Mesendoderm (in vitro differentiated cells): ENCODE results near the gene SYT11.
"Not testable (repeated sequence)": the region's sequence is repeated elsewhere in the genome, so short reads cannot be mapped to it uniquely, and the experiment has no call there.

Source experiments
- DNase-seq: peaks from one replicate; pipeline ENCODE4 v3.0.0; 2013
- H2AK5ac ChIP-seq: 2 replicates; pipeline ENCODE4 v1.6.1; 2013; ENCODE audit warnings: low read length, inconsistent platforms
- H2BK120ac ChIP-seq: 2 replicates; pipeline ENCODE4 v1.6.1; 2013; ENCODE audit warnings: low read depth, mild to moderate bottlenecking, low read length, moderate library complexity, mixed read lengths
- H2BK15ac ChIP-seq: replicated peaks from 2 replicates; pipeline ENCODE4 v1.6.1; 2013; ENCODE audit warnings: low read depth, mild to moderate bottlenecking, moderate library complexity
- H2BK5ac ChIP-seq: 2 replicates; pipeline ENCODE4 v1.6.1; 2013; ENCODE audit warnings: low read length, inconsistent platforms
- H3K18ac ChIP-seq: 2 replicates; pipeline ENCODE4 v1.6.1; 2013; ENCODE audit warnings: mild to moderate bottlenecking, low read length, mixed read lengths
- H3K23ac ChIP-seq: one replicate; pipeline ENCODE4 v1.6.1; 2013; ENCODE audit warnings: low read length
- H3K27ac ChIP-seq: 2 replicates; pipeline ENCODE4 v1.5.1; 2013; ENCODE audit warnings: low read depth, mild to moderate bottlenecking, inconsistent platforms, low read length, moderate library complexity
- H3K27me3 ChIP-seq: 2 replicates; pipeline ENCODE4 v1.6.1; 2013; ENCODE audit warnings: low read length, control low read depth, mild to moderate bottlenecking, inconsistent platforms; ENCODE audit not compliant: insufficient read depth, poor library complexity
- H3K36me3 ChIP-seq: 2 replicates; pipeline ENCODE4 v1.6.1; 2013; ENCODE audit warnings: low read length, inconsistent platforms; ENCODE audit not compliant: control insufficient read depth, insufficient read depth
- H3K4ac ChIP-seq: one replicate; pipeline ENCODE4 v1.6.1; 2013; ENCODE audit warnings: low read depth, mild to moderate bottlenecking, low read length, moderate library complexity
- H3K4me1 ChIP-seq: 2 replicates; pipeline ENCODE4 v1.6.1; 2013; ENCODE audit warnings: low read depth, low read length, inconsistent platforms; ENCODE audit not compliant: control insufficient read depth
- H3K4me2 ChIP-seq: 2 replicates; pipeline ENCODE4 v1.6.1; 2013; ENCODE audit warnings: low read length
- H3K4me3 ChIP-seq: 2 replicates; pipeline ENCODE4 v1.5.1; 2013; ENCODE audit warnings: mild to moderate bottlenecking, low read length
- H3K56ac ChIP-seq: one replicate; pipeline ENCODE4 v1.6.1; 2013; ENCODE audit warnings: low read length
- H3K79me1 ChIP-seq: 2 replicates; pipeline ENCODE4 v1.6.1; 2013; ENCODE audit warnings: low read length, inconsistent platforms
- H3K79me2 ChIP-seq: 2 replicates; pipeline ENCODE4 v1.6.1; 2013; ENCODE audit warnings: mild to moderate bottlenecking, low read length; ENCODE audit not compliant: control insufficient read depth, insufficient read depth
- H3K9ac ChIP-seq: 2 replicates; pipeline ENCODE4 v1.6.1; 2013; ENCODE audit warnings: low read length, inconsistent platforms
- H4K5ac ChIP-seq: one replicate; pipeline ENCODE4 v1.6.1; 2013; ENCODE audit warnings: low read length
- H4K8ac ChIP-seq: one replicate; pipeline ENCODE4 v1.6.1; 2013; ENCODE audit warnings: low read depth, mild to moderate bottlenecking, control low read depth, low read length, moderate library complexity
- WGBS: extraction: QIAGEN DNeasy Blood & Tissue Kit; methylation state at CpG from one replicate; pipeline ENCODE4 v1.1.7; 2013; ENCODE audit warnings: low lambda C conversion rate, missing lambda C conversion rate; ENCODE audit not compliant: insufficient coverage; ENCODE audit errors: extremely low coverage; 5-methylcytosine and 5-hydroxymethylcytosine counted together

Gene SYT11

DNA sequence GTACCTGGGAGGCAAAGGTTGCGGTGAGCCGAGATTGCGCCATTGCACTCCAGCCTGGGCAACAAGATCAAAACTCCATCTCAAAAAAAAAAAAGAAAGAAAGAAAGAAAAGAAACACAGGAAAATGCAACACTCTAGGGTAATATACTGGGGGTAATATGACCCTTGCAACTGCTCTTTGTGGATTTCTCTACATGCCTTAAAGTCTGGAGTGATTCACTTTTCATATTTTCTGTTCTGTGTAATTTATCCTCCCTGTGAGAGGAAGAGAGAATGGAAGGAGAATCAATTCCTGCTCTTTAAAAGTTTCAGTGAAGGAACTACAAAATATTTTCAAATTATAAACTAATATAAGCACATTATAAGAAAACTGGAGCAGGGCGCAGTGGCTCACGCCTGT, 29.1 kb downstream of the SYT11 start:
- no peaks in the 10 kb centered on the region for H3K36me3 ChIP-seq
- no peak for DNase-seq
- no peak overlapping the region for H3K18ac ChIP-seq
- no peak overlapping the region for H3K56ac ChIP-seq
- H3K27me3 ChIP-seq = no peaks in the 10 kb centered on the region
- no peak overlapping the region for H4K8ac ChIP-seq
- no peak overlapping the region for H3K4me2 ChIP-seq
- H3K79me2 ChIP-seq = no peaks in the 10 kb centered on the region
- H2BK120ac ChIP-seq = no peak overlapping the region
- H3K4ac ChIP-seq = no peak overlapping the region
- WGBS = no CpG with 5 or more reads among the region's 5 CpGs
- no peak overlapping the region for H3K23ac ChIP-seq
- no peak overlapping the region for H2AK5ac ChIP-seq
- no peak overlapping the region for H3K4me3 ChIP-seq
- H3K27ac ChIP-seq = no peak overlapping the region
- H3K4me1 ChIP-seq = no peaks in the 10 kb centered on the region
- no peak overlapping the region for H4K5ac ChIP-seq
- H3K9ac ChIP-seq = no peak overlapping the region
- H3K79me1 ChIP-seq = no peaks in the 10 kb centered on the region
- no peak overlapping the region for H2BK15ac ChIP-seq
- H2BK5ac ChIP-seq = no peak overlapping the region

DNA sequence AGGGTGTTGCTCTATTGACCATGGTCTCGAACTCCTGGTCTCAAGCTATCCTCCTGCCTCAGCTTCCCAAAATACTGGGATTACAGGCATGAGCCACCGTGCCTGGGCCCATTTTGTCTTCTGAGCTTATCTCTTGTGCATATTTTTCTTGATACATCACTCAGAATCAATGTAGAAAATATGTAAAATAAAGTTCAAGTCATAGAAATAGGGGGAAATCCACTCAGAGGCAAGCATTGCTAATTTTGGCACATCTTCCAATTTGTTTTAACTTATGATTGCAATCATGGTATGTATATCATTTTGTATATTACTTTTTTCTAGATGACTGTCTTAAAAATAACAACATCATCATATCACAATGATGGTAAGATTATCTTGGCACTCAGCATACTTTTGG, 30.2 kb downstream of the SYT11 start:
- no peak overlapping the region for H4K8ac ChIP-seq
- no peak overlapping the region for H2AK5ac ChIP-seq
- no peak overlapping the region for H3K56ac ChIP-seq
- no peak overlapping the region for H3K9ac ChIP-seq
- no peak overlapping the region for H3K4ac ChIP-seq
- H2BK15ac ChIP-seq = no peak overlapping the region
- H3K79me1 ChIP-seq = no peaks in the 10 kb centered on the region
- H3K4me1 ChIP-seq = no peaks in the 10 kb centered on the region
- no peak overlapping the region for H3K27ac ChIP-seq
- H2BK120ac ChIP-seq = no peak overlapping the region
- H3K4me2 ChIP-seq = no peak overlapping the region
- no peak overlapping the region for H3K18ac ChIP-seq
- no peak overlapping the region for H3K23ac ChIP-seq
- no peaks in the 10 kb centered on the region for H3K79me2 ChIP-seq
- no peak overlapping the region for H4K5ac ChIP-seq
- no peak overlapping the region for H2BK5ac ChIP-seq
- no peaks in the 10 kb centered on the region for H3K36me3 ChIP-seq
- DNase-seq = no peak
- no peaks in the 10 kb centered on the region for H3K27me3 ChIP-seq
- no CpG with 5 or more reads among the region's 2 CpGs for WGBS
- no peak overlapping the region for H3K4me3 ChIP-seq

DNA sequence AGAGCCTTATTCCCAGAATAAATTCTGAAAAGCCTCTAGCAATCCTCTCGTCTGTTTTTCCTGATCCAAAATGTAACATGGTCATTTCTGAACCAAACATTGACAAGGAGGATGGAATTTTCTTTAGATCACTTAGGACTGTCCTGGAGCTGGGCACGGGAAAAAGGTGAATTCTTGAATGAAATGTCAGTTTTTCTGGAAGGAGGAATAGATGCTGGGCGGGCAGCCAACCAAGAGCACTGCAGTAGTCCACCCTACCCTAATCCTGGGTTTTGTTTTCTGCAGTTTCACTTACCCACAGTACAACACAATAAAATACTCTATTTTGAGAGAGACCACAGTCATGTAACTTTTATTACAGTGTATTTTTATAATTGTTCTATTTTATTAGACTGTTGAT, 30.9 kb downstream of the SYT11 start:
- no peak overlapping the region for H3K9ac ChIP-seq
- H3K79me1 ChIP-seq = no peaks in the 10 kb centered on the region
- no peak overlapping the region for H3K27ac ChIP-seq
- H3K36me3 ChIP-seq = no peaks in the 10 kb centered on the region
- H4K5ac ChIP-seq = no peak overlapping the region
- WGBS = no CpG with 5 or more reads among the region's 3 CpGs
- H3K56ac ChIP-seq = no peak overlapping the region
- DNase-seq = no peak
- no peak overlapping the region for H2BK120ac ChIP-seq
- H3K4me1 ChIP-seq = no peaks in the 10 kb centered on the region
- no peak overlapping the region for H3K4ac ChIP-seq
- no peak overlapping the region for H2BK15ac ChIP-seq
- no peaks in the 10 kb centered on the region for H3K79me2 ChIP-seq
- H3K18ac ChIP-seq = no peak overlapping the region
- H2BK5ac ChIP-seq = no peak overlapping the region
- H4K8ac ChIP-seq = no peak overlapping the region
- no peaks in the 10 kb centered on the region for H3K27me3 ChIP-seq
- H3K23ac ChIP-seq = no peak overlapping the region
- H2AK5ac ChIP-seq = no peak overlapping the region
- no peak overlapping the region for H3K4me2 ChIP-seq
- no peak overlapping the region for H3K4me3 ChIP-seq

DNA sequence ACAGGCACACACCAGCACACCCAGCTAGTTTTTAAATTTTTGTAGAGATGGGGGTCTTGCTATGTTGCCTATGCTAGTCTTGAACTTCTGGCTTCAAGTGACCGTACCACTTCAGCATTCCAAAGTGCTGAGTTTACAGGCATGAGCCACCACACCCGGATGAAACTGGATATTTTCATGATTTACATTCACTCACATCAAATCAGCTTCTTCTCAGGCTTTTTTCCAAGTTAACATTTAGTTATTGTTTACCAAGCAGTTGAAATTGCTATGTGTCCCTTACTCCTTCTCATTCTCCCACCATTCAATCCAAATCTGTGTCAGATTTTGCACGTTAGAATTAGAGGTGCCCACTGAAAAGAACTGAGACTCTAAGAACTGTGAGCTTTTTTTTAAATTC, 33.4 kb downstream of the SYT11 start:
- H3K23ac ChIP-seq = no peak overlapping the region
- no peak overlapping the region for H2BK120ac ChIP-seq
- H3K4me1 ChIP-seq = no peaks in the 10 kb centered on the region
- no peak overlapping the region for H3K4me2 ChIP-seq
- no peak overlapping the region for H4K8ac ChIP-seq
- H3K4ac ChIP-seq = no peak overlapping the region
- H2BK15ac ChIP-seq = no peak overlapping the region
- no peak overlapping the region for H3K56ac ChIP-seq
- H2BK5ac ChIP-seq = no peak overlapping the region
- no peak overlapping the region for H3K27ac ChIP-seq
- H2AK5ac ChIP-seq = no peak overlapping the region
- no peak for DNase-seq
- H3K18ac ChIP-seq = no peak overlapping the region
- no peak overlapping the region for H3K4me3 ChIP-seq
- H3K79me2 ChIP-seq = no peaks in the 10 kb centered on the region
- no peak overlapping the region for H4K5ac ChIP-seq
- no CpG with 5 or more reads among the region's 3 CpGs for WGBS
- no peaks in the 10 kb centered on the region for H3K79me1 ChIP-seq
- H3K9ac ChIP-seq = no peak overlapping the region
- no peaks in the 10 kb centered on the region for H3K36me3 ChIP-seq
- no peaks in the 10 kb centered on the region for H3K27me3 ChIP-seq

DNA sequence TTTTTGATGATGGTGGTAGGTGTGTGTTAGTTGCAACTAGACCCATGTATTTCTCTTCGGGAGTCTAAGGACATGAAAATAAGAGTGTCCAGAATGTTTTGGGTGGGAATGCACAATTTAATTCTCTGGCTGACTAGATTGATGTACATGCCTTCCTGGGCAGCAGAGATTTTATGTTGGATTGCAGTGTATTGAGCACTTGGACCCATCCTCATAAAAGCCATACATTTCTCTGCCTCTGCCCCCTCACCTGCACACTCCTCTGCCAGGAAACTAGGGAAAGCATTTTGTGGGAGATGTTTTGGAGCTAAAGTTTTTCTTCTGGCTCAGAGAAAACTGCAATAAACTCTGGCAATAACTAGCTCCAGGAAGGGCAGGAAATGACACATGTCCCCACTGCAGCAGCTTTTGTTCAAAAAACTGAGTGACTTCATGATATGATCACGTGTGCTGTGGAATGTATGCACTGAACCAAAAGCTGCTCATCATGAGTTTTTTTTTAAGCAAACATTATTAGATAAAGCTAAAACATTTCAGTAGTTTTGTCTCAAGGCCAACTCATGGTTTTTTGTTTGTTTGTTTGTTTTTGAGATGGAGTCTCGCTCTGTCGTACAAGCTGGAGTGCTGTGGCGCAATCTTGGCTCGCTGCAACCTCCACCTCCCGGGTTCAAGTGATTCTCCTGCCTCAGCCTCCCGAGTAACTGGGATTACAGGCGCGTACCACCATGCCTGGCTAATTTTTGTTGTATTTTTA, 34.2 kb downstream of the SYT11 start:
- no peak overlapping the region for H2BK120ac ChIP-seq
- H3K18ac ChIP-seq = no peak overlapping the region
- H3K27ac ChIP-seq = no peak overlapping the region
- H3K4me1 ChIP-seq = no peaks in the 10 kb centered on the region
- no peak overlapping the region for H2BK15ac ChIP-seq
- H4K8ac ChIP-seq = no peak overlapping the region
- H3K79me1 ChIP-seq = no peaks in the 10 kb centered on the region
- no peak overlapping the region for H2BK5ac ChIP-seq
- no peak overlapping the region for H4K5ac ChIP-seq
- DNase-seq = no peak
- H3K79me2 ChIP-seq = no peaks in the 10 kb centered on the region
- H3K4me2 ChIP-seq = no peak overlapping the region
- H3K36me3 ChIP-seq = no peaks in the 10 kb centered on the region
- H2AK5ac ChIP-seq = no peak overlapping the region
- no peak overlapping the region for H3K9ac ChIP-seq
- no peak overlapping the region for H3K56ac ChIP-seq
- no peak overlapping the region for H3K4me3 ChIP-seq
- H3K27me3 ChIP-seq = no peaks in the 10 kb centered on the region
- no peak overlapping the region for H3K4ac ChIP-seq
- whole genome bisulfite sequencing = no CpG with 5 or more reads among the region's 10 CpGs
- no peak overlapping the region for H3K23ac ChIP-seq

DNA sequence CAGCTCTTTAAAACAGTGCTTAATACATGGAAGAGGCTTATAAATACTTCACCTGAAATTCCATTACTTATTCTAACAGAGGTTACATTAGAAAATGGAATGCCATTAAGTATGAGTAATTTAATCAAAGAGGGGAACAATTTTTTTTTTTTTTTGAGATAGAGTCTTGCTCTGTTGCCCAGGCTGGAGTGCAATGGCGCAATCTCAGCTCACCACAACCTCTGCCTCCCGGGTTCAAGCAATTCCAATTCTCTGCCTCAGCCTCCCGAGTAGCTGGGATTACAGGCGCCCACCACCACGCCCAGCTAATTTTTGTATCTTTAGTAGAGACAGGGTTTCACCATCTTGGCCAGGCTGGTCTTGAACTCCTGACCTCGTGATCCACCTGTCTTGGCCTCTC, 36.2 kb downstream of the SYT11 start:
- not testable (repeated sequence) for DNase-seq, H2BK120ac ChIP-seq, H4K5ac ChIP-seq, H3K23ac ChIP-seq, H2AK5ac ChIP-seq, H3K79me2 ChIP-seq, H3K79me1 ChIP-seq, H2BK5ac ChIP-seq, H2BK15ac ChIP-seq, H3K27ac ChIP-seq, H3K4me3 ChIP-seq, H3K56ac ChIP-seq, H3K4me1 ChIP-seq, H4K8ac ChIP-seq, H3K27me3 ChIP-seq, H3K4me2 ChIP-seq, H3K9ac ChIP-seq, H3K4ac ChIP-seq, H3K18ac ChIP-seq
- WGBS = no CpG with 5 or more reads among the region's 6 CpGs
- peaks cover 12% of the 10 kb centered on the region for H3K36me3 ChIP-seq
